GM21576 (cell line): Measurements from ENCODE around the gene THAP11.

Experiments
- ATAC-seq: cut with Tn5 transposase; IDR thresholded peaks from one replicate; pipeline ENCODE4 v1.9.1; 2021; ENCODE audit warnings: mild to moderate bottlenecking, moderate library complexity; ENCODE audit not compliant: unreplicated experiment

THAP11 gene

GRCh38 chr16:67841816-67842508 is at the start of gene THAP11:
THAP11 (plus strand) TSS chr16:67842320; CDS start chr16:67842555, 235 bp downstream.
- peak; percentile 40 for ATAC-seq

DNA sequence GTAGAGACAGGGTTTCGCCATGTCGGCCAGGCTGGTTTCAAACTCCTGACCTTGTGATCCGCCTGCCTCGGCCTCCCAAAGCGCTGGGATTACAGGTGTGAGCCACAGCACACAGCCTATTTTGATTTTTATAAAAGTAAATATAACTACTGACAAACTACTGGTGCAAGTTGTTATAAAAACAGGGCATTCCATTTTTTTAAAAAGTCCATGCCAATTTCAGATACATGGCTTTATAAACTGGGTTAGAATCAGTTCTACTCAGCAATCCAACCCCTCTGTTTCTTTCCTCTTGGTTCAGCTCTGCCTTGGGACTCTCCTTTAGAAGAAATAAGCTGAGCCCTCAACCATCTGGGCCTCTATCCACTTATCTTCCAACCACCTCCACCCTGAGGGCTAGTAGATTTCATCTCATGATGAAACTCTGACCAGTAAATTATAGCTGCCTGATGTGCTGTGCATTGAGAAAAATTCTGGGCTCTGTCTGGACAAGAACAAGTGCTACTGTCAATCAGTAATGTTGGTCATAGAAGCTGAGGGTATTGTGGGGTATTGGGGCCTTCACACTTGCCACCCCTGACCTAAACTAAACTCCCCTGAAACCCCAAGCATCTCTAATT is 45.9 kb upstream of the THAP11 start:
- ATAC-seq: no peak

DNA sequence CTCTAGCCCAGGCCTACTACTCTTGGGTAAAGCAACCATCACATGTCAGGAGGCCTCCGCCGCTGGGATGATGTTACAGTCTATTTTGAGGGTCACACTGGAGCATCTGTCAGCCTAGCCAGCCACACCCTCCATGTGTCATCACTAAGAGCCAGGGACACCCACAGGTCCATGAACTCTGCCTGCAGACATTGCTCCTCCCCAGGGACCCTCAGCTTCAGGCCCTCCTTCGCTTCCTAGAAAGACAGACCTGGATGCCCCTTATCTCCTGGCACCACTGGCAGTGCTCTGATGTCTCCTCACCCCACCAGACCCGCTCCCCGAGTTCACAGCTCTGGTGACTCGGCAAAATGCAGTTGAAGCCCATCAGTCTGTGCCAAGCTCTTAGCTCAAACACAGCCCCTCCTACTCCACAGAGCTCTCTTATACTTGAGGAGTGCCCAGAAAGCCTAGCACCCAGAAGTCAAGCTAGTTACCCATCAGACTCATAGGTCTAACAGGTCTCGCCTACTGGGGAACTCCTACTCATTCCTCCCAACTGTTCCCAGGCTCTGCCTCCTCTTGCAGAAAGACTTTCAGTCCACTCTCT is 41.7 kb upstream of the THAP11 start:
- no peak for ATAC-seq

- ATAC-seq: no peak
Measured at GRCh38 chr16:67801241-67801640, 40.9 kb upstream of the THAP11 start.

GRCh38 chr16:67801883-67802282 is 40.2 kb upstream of the THAP11 start:
- no peak for ATAC-seq

DNA sequence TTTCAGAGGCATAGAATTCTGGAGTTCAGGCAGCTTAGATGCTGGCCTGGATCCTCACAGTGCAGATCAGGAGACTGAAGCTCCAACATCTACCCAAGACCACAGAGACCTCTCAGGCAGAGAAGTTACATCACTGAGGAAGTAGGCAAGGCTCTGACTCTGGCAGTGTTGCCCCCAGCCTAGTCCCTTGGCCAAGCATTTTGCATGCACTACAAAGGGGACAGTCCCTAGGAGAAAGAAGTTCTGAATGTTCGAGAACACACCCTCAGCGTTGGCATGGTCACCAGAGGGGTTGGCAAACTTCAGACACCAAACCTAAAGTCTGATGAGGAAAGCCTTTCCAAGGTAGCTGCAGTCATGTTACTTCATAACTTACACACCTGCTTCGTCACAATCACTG is 38.2 kb upstream of the THAP11 start:
- ATAC-seq: no peak

DNA sequence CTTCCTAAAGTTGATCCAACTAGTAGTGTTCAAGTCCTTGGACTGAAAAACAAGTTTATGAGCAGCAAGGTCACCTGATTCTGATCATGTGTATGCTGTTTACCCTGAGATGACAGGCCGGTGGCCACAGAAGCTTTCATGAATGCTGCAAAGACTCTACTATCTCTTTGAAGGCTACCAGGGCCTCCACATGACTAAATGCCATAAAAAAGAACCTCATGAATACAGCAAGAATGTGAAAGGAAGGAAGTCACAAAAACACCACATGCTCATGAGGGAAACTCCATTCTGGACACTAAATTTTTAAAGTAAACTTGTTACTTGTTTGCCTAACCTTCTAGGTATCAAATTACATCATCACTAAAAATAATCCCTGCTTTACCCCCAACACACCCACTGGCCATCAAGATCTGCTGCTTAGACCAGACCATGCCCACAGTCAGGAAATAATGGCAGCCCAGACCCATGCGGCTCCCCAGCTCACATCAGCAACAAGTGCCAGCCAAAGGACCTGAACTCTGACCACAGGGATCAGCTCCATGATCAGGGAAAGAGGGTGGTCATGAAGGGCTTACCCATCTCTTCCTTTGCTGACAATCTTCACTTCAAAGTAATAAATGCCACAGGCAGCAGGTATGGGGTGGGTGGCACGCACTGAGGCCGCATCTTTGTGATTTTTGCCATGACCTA is 37.1 kb upstream of the THAP11 start:
- ATAC-seq: no peak

DNA sequence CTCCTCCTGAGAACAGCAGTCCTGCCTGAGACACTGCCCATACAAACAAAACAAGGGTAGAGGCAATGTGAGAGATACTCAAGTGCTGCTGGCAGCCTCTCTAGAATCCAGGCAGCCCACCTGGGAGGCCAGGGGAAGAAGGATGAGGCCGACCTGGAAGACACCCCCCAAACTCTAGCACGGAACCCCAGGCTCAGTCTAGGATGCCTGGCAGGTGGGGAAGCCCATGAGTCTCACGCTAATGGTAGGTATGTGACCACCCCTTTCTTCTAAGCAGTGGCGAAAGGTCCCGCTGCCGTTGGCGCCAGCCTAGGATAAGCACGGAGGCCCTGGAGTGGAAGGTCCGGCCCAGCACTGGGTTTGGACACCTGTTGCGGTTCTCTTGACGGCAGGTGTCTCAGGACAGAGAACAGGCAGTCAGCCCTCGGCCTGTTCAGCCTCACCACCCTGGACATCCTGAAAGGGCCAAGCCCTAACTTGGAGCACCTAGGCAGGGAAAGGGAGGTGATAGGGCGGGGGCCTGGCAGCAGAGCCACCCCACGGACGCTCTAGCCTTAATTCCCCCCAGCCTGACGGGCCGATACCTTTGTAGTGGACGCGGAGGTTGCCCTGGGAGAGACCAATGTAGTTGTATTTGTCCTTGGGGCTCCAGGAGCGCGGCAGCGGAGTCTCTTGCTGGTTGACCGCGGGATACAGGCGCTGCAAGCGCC is 36.2 kb upstream of the THAP11 start:
- peak; percentile 1 for ATAC-seq

- ATAC-seq: peak; percentile 91
Measured at GRCh38 chr16:67806428-67807147, 35.5 kb upstream of the THAP11 start, which contains the start of the genes RANBP10 and TSNAXIP1. RANBP10 (minus strand) TSS chr16:67806560; CDS start chr16:67806536, 24 bp downstream. TSNAXIP1 (plus strand) TSS chr16:67806889; CDS start chr16:67807150, 261 bp downstream.

- no peak for ATAC-seq
Measured at GRCh38 chr16:67807148-67807682, 34.9 kb upstream of the THAP11 start.

DNA sequence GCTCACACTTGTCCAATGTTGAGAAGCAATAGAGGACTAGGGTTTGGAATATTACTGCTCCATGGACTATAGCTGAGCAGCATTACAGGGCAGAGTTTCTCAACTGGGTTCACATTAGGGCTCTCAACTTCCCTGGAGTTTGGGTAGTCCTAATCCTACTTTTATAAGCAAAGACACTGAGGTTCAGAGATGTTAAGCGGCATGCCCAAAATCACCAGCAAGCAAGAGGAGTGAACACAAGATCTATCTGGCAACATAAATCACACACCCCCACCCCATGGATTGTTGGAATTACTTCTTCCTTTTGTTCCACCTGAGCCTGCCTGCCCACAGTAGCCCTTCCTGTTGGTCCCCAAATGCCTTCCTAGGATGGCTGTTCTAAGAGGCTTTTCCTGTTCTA is 30.2 kb upstream of the THAP11 start:
- ATAC-seq: no peak

GRCh38 chr16:67814567-67814966 is 27.6 kb upstream of the THAP11 start:
- no peak for ATAC-seq

- no peak for ATAC-seq
Measured at GRCh38 chr16:67820608-67821259, 21.4 kb upstream of the THAP11 start.

GRCh38 chr16:67822511-67822910 is 19.6 kb upstream of the THAP11 start:
- ATAC-seq: no peak

DNA sequence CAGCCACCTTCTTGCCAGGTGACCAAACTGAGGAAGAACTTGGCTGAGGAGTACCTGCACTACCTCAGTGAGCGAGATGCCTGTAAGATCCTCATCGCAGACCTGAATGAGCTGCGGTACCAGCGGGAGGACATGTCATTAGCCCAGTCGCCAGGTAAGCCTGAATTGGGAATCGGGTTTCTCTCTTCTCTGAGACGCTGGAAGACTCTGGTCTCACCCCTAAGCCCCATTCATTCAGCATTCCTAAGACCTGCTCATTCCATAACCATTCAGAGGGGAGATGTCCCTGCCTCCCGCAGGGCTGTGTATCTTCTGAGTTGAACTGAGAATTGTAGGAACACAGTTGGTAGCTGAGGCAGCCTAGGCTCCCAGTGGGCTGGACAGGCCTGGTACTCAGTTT is 17.0 kb upstream of the THAP11 start:
- no peak for ATAC-seq

GRCh38 chr16:67825906-67826305 is 16.2 kb upstream of the THAP11 start:
- ATAC-seq: no peak

DNA sequence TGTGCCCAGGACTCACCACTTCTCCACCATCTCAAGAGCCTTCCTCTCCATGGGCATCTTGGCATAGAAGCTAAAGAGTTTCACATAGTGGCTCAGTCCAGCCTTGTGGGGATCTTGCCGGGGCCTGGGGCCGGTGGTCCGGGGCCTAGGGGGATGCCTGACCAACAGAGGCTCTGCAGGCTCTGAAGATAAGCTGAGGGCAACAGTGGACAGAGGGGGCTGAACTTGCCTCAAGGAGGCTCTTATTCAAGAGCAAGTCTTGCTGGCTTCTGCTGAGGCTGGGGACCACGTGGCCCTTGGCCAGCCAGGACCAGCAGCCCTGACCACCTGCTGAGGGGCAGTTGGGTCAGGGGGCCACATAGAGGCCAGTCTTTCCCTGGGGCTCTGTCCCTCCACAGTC is 13.5 kb upstream of the THAP11 start:
- ATAC-seq: no peak

DNA sequence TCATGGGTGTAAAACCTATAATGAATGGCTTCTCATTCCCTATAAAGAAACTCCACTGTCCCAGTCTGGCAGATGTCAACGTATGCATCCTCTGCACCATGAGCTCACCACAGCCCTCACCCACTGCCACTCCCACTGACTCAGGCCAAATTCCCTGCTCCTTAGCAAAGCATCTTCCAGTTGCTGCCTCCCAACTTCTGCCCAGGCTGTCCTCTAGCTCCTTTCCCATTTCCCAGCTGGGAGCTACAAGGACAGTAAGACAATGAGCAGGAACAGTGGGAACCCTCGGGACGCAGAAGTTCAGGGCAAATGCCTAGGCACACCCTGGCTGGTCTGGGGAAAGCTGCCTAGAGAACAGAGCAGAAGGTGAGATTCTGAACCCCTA is 9.1 kb upstream of the THAP11 start:
- ATAC-seq: no peak

GRCh38 chr16:67833415-67834241 is 8.5 kb upstream of the THAP11 start:
- peak; percentile 97 for ATAC-seq
